ENCODE measurements around the gene GDF3.
"Not testable (repeated sequence)": the region's sequence is repeated elsewhere in the genome, so short reads cannot be mapped to it uniquely, and the experiment has no call there.

GDF3 gene

GRCh38 chr12:7695566-7696197 lies at the start of gene GDF3:
TSS of gene GDF3 (minus strand) at chr12:7695775. CDS start at chr12:7695728, 47 bp downstream.
- in situ Hi-C loops (cut with MboI; ENCODE audit: low sequenced_read_pairs) = loop anchor here (25.0 kb wide), 1 partner anchor 117 kb away; no protein-coding TSS in a partner anchor

- in situ Hi-C loops (cut with MboI; ENCODE audit: low sequenced_read_pairs) = no loop called here
Observed at GRCh38 chr12:7732993-7733392, 37.4 kb upstream of the GDF3 start.

- in situ Hi-C loops (cut with MboI; ENCODE audit: low sequenced_read_pairs) = no loop called here
Observed at GRCh38 chr12:7731486-7731885, 35.9 kb upstream of the GDF3 start.

- in situ Hi-C loops (cut with MboI; ENCODE audit: low sequenced_read_pairs) = not testable (repeated sequence)
Observed at GRCh38 chr12:7730984-7731383, 35.4 kb upstream of the GDF3 start.

GRCh38 chr12:7729746-7730145 lies 34.2 kb upstream of the GDF3 start:
- in situ Hi-C loops (cut with MboI; ENCODE audit: low sequenced_read_pairs) = no loop called here

- in situ Hi-C loops (cut with MboI; ENCODE audit: low sequenced_read_pairs) = no loop called here
Observed at GRCh38 chr12:7723926-7724325, 28.4 kb upstream of the GDF3 start.

GRCh38 chr12:7719946-7720730 lies 24.6 kb upstream of the GDF3 start:
- in situ Hi-C loops (cut with MboI; ENCODE audit: low sequenced_read_pairs) = no loop called here

GRCh38 chr12:7716381-7716780 lies 20.8 kb upstream of the GDF3 start:
- in situ Hi-C loops (cut with MboI; ENCODE audit: low sequenced_read_pairs) = no loop called here

GRCh38 chr12:7712841-7713442 lies 17.4 kb upstream of the GDF3 start:
- in situ Hi-C loops (cut with MboI; ENCODE audit: low sequenced_read_pairs) = no loop called here

- in situ Hi-C loops (cut with MboI; ENCODE audit: low sequenced_read_pairs) = no loop called here
Observed at GRCh38 chr12:7711133-7711532, 15.6 kb upstream of the GDF3 start, which contains the start of gene DPPA3. TSS of gene DPPA3 (plus strand) at chr12:7711433. CDS start at chr12:7711571, 138 bp downstream.

- in situ Hi-C loops (cut with MboI; ENCODE audit: low sequenced_read_pairs) = no loop called here
Observed at GRCh38 chr12:7709969-7710675, 14.5 kb upstream of the GDF3 start.

GRCh38 chr12:7705846-7706245 lies 10.3 kb upstream of the GDF3 start:
- in situ Hi-C loops (cut with MboI; ENCODE audit: low sequenced_read_pairs) = no loop called here

- in situ Hi-C loops (cut with MboI; ENCODE audit: low sequenced_read_pairs) = loop anchor here (25.0 kb wide), 1 partner anchor 117 kb away; no protein-coding TSS in a partner anchor
Observed at GRCh38 chr12:7695237-7695560, 376 bp downstream of the GDF3 start.

- in situ Hi-C loops (cut with MboI; ENCODE audit: low sequenced_read_pairs) = loop anchor here (25.0 kb wide), 1 partner anchor 118 kb away; no protein-coding TSS in a partner anchor
Observed at GRCh38 chr12:7694556-7695236, 879 bp downstream of the GDF3 start.

- in situ Hi-C loops (cut with MboI; ENCODE audit: low sequenced_read_pairs) = loop anchor here (25.0 kb wide), 1 partner anchor 119 kb away; no protein-coding TSS in a partner anchor
Observed at GRCh38 chr12:7693793-7694192, 1.8 kb downstream of the GDF3 start.

GRCh38 chr12:7681535-7681934 lies 14.0 kb downstream of the GDF3 start:
- in situ Hi-C loops (cut with MboI; ENCODE audit: low sequenced_read_pairs) = loop anchor here (25.0 kb wide), 1 partner anchor 131 kb away; no protein-coding TSS in a partner anchor

- in situ Hi-C loops (cut with MboI; ENCODE audit: low sequenced_read_pairs) = loop anchor here (25.0 kb wide), 1 partner anchor 133 kb away; no protein-coding TSS in a partner anchor
Observed at GRCh38 chr12:7679251-7680045, 16.1 kb downstream of the GDF3 start.

- in situ Hi-C loops (cut with MboI; ENCODE audit: low sequenced_read_pairs) = loop anchor here (25.0 kb wide), 1 partner anchor 134 kb away; no protein-coding TSS in a partner anchor
Observed at GRCh38 chr12:7678744-7679143, 16.8 kb downstream of the GDF3 start.

- in situ Hi-C loops (cut with MboI; ENCODE audit: low sequenced_read_pairs) = loop anchor here (25.0 kb wide), 1 partner anchor 135 kb away; no protein-coding TSS in a partner anchor
Observed at GRCh38 chr12:7677432-7677888, 18.1 kb downstream of the GDF3 start.
